ENCODE data around the gene AKIP1. TPM values are rescaled to one million over a fixed set of nuclear protein-coding genes. Genes with fewer than 3 reads are reported as not detected.

AKIP1 gene
- polyA plus RNA-seq, 3 donors: 8.7 to 18.9 (median 18.7) TPM

DNA sequence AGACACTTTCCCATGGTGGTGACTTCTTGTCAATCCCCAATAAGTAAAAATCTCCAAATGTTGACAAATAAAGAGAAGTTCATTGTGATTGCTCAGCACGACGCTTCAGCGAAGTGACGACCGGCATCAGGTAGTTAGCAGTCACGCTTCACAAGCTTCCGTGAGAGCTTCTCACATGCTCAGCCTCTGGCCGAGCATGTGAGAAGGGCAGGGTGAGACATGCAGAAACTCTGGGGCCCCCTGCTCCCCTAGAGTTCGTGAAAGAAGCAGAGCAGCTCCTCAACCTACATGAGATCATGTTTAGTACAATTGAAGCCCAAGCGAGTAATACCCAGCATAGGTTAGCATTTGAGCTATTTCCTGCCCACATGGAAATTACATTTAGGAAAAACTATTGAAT, 26.2 kb downstream of the AKIP1 start:
- H3K36me3 ChIP-seq (replicated peaks in 1 of 2; ENCODE audit: control insufficient read depth in 1 of 2, insufficient read depth in 2 of 2, low read length in 2 of 2): no peaks in the 10 kb centered on the region
- no peaks in the 10 kb centered on the region for H3K9me3 Mint-ChIP-seq
- TF ChIP-seq, protein P1, sequence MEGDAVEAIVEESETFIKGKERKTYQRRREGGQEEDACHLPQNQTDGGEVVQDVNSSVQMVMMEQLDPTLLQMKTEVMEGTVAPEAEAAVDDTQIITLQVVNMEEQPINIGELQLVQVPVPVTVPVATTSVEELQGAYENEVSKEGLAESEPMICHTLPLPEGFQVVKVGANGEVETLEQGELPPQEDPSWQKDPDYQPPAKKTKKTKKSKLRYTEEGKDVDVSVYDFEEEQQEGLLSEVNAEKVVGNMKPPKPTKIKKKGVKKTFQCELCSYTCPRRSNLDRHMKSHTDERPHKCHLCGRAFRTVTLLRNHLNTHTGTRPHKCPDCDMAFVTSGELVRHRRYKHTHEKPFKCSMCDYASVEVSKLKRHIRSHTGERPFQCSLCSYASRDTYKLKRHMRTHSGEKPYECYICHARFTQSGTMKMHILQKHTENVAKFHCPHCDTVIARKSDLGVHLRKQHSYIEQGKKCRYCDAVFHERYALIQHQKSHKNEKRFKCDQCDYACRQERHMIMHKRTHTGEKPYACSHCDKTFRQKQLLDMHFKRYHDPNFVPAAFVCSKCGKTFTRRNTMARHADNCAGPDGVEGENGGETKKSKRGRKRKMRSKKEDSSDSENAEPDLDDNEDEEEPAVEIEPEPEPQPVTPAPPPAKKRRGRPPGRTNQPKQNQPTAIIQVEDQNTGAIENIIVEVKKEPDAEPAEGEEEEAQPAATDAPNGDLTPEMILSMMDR (IDR thresholded peaks at IDR 0.05): no peak
- H2AFZ ChIP-seq (ENCODE audit: insufficient read depth, low read depth, low read length, poor library complexity, severe bottlenecking): no peak overlapping the region
- no peak overlapping the region for H3K9ac ChIP-seq (ENCODE audit: insufficient read depth, low read length, poor library complexity, severe bottlenecking)
- H3K4me3 ChIP-seq (replicated peaks in 1 of 3; ENCODE audit: low read depth in 2 of 3, low read length in 3 of 3): no peak overlapping the region
- no peak overlapping the region for H3K27ac ChIP-seq (ENCODE audit: low read depth in 1 of 2, low read length in 2 of 2)
- H3K27ac Mint-ChIP-seq: no peak overlapping the region
- H3K4me1 ChIP-seq (ENCODE audit: control insufficient read depth in 1 of 2, insufficient read depth in 2 of 2, low read length in 2 of 2): no peaks in the 10 kb centered on the region
- H3K79me2 ChIP-seq (ENCODE audit: insufficient read depth, low read length): no peaks in the 10 kb centered on the region
- no peaks in the 10 kb centered on the region for H3K27me3 ChIP-seq (ENCODE audit: control insufficient read depth in 2 of 2, insufficient read depth in 2 of 2, low read length in 2 of 2)
- H4K20me1 ChIP-seq (ENCODE audit: insufficient read depth, low read length): no peaks in the 10 kb centered on the region
- no peaks in the 10 kb centered on the region for H3K36me3 Mint-ChIP-seq
- H3K9me3 ChIP-seq (replicated peaks in 1 of 2; ENCODE audit: control insufficient read depth in 1 of 2, insufficient read depth in 1 of 2, low read length in 2 of 2): no peaks in the 10 kb centered on the region
- 98% methylated on average over 9 of the region's 10 CpGs for WGBS (ENCODE audit: insufficient coverage)
- DNase-seq: no peak
- intact Hi-C loops (cut with micrococcal nuclease): no loop called here
- no peak overlapping the region for H3K4me2 ChIP-seq (replicated peaks; ENCODE audit: extremely low read depth, low read length, poor library complexity, severe bottlenecking)
- no peak overlapping the region for H3K4me3 Mint-ChIP-seq
- H3K27me3 Mint-ChIP-seq (ENCODE audit: low read depth in 3 of 3): peaks cover 0 to 2% (median 2%) of the 10 kb centered on the region in 3 donors
- no peaks in the 10 kb centered on the region for H3K4me1 Mint-ChIP-seq

DNA sequence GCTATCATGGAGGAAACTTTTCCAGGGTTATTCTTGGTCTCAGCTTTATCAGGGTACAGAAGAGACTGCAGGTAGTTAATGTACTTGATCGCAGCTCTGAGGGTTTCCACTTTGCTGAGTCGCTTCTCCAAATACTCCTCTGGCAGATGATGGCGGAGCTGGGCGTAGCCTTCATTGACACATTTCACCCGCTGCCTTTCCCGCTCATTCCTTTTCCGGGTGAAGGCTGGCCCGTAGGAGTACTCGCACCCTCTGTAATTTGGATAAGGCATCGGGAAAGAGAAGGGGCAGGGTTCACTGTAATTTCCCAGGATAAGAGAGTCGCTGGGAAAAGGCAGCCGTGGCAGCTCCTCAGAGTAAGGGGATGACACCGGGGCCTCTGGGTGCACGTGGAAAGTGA, 26.7 kb downstream of the AKIP1 start:
- H3K36me3 ChIP-seq (replicated peaks in 1 of 2; ENCODE audit: control insufficient read depth in 1 of 2, insufficient read depth in 2 of 2, low read length in 2 of 2): no peaks in the 10 kb centered on the region
- no peaks in the 10 kb centered on the region for H3K4me1 Mint-ChIP-seq
- no peaks in the 10 kb centered on the region for H3K27me3 ChIP-seq (ENCODE audit: control insufficient read depth in 2 of 2, insufficient read depth in 2 of 2, low read length in 2 of 2)
- H3K9me3 Mint-ChIP-seq: no peaks in the 10 kb centered on the region
- no peaks in the 10 kb centered on the region for H3K36me3 Mint-ChIP-seq
- WGBS (ENCODE audit: insufficient coverage): 92% methylated on average over 11 of the region's 14 CpGs
- peak overlapping the region in 1 of 7 donors; percentile 24 for H3K27ac Mint-ChIP-seq
- intact Hi-C loops (cut with micrococcal nuclease): no loop called here
- no peak for DNase-seq
- H2AFZ ChIP-seq (ENCODE audit: insufficient read depth, low read depth, low read length, poor library complexity, severe bottlenecking): no peak overlapping the region
- H3K79me2 ChIP-seq (ENCODE audit: insufficient read depth, low read length): no peaks in the 10 kb centered on the region
- H3K4me1 ChIP-seq (ENCODE audit: control insufficient read depth in 1 of 2, insufficient read depth in 2 of 2, low read length in 2 of 2): no peaks in the 10 kb centered on the region
- H4K20me1 ChIP-seq (ENCODE audit: insufficient read depth, low read length): no peaks in the 10 kb centered on the region
- no peak overlapping the region for H3K9ac ChIP-seq (ENCODE audit: insufficient read depth, low read length, poor library complexity, severe bottlenecking)
- H3K4me3 Mint-ChIP-seq: no peak overlapping the region
- TF ChIP-seq, protein P1 (IDR thresholded peaks at IDR 0.05): no peak
- no peaks in the 10 kb centered on the region for H3K9me3 ChIP-seq (replicated peaks in 1 of 2; ENCODE audit: control insufficient read depth in 1 of 2, insufficient read depth in 1 of 2, low read length in 2 of 2)
- no peak overlapping the region for H3K4me3 ChIP-seq (replicated peaks in 1 of 3; ENCODE audit: low read depth in 2 of 3, low read length in 3 of 3)
- no peak overlapping the region for H3K4me2 ChIP-seq (replicated peaks; ENCODE audit: extremely low read depth, low read length, poor library complexity, severe bottlenecking)
- peaks cover 0 to 2% (median 2%) of the 10 kb centered on the region in 3 donors for H3K27me3 Mint-ChIP-seq (ENCODE audit: low read depth in 3 of 3)
- no peak overlapping the region for H3K27ac ChIP-seq (ENCODE audit: low read depth in 1 of 2, low read length in 2 of 2)

Measured in CD14-positive monocyte (primary cell).